Dermis microvascular lymphatic vessel endothelial cell (primary cell): ENCODE data around the gene DUSP19. TPM values are rescaled to one million over a fixed set of nuclear protein-coding genes. Genes with fewer than 3 reads are reported as not detected.

ENCODE experiments used
- DNase-seq, 2 donors: peaks; one replicate each; pipeline versions ENCODE4 v3.0.0 to v3.0.0-alpha.2; 2010; ENCODE audit warnings: low read depth in 2 of 2
- total RNA-seq: library from RNA; depleted of rRNA; stranded (reverse); fragments of >200 nt; gene quantifications from 2 replicates; pipeline ENCODE4 v1.2.1, GENCODE V29; 2014

Gene DUSP19
- total RNA-seq, 1 donor from 2014 or later, result 2.1 TPM

GRCh38 chr2:183063083-183063482 lies 15.5 kb upstream of the DUSP19 start:
- DNase-seq, result peak in 1 of 2 donors; percentile 63

DNA sequence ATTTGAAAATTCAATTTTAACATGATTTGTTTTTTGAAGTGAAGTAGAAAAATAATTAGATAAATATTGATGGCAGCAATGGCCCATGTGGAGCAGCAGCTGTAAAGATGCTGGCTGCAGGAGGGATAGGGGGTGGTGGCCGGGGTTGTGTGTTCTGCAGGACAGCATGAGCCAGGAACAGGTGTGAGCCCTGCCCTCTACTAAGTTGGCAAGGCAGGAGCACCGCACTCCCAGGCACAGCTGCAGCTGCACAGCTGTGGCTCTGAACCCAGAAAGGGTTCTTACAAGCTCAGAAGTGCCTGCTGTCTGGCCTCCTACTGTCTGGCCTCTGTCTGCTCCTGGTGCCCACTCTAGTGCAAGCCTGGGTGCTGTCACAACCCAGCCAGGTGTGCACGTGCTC lies 10.0 kb upstream of the DUSP19 start:
- DNase-seq, result no peak

DNA sequence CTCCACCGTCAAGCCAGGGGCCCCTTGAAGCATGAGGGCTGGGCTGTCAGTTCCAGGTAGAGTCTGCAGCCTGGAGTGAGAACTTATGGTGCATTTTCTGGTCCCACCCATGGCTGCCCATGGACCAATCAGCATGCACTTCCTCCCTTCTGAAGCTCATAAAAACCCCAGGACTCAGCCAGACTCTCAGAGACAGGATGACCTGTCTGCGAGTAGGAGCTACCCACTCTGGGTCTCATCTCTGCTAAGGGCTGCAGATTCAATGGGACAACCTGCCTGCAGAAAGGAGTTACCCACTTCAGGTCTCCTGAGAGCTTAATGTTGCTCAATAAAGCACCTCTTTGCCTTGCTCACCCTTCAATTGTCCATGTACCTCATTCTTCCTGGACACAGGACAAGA lies 9.4 kb upstream of the DUSP19 start:
- DNase-seq, result no peak

DNA sequence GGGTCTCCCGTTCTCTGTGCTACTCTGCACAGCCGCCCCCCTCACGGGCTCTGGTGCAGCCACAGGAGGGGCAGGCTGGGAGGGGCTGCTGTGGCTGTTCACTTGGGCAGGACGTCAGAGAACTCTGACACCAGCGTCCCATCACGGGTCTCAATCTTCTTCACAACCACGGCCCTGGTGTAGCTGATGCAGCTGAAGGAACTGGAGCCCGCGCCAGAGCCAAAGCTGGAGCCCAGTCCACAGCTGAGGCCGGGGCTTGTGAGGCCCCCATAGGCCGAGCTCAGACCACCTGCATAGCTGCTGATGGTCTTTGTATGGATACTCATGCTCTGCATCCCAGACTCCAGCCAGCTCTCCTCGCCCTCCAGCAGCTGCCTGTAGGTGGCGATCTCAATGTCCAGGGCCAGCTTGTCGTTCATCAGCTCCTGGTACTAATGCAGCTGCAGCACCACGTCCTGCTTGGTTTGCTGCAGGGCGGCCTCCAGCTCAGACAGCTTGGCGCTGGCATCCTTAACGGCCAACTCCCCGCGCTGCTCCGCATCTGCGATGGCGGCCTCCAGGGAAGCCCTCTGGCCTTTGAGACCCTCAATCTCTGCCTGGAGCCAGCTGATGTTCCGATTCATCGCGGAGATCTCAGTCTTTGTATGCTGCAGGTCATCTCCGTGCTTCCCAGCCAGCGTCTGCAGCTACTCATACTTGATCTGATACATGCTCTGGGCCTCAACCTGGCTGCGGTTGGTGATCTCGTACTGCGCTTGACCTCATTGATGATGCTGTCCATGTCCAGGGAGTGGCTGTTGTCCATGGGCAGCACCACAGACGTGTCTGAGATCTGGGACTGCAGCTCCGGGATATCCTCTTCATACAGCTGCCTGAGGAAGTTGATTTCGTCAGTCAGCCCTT lies 7.4 kb upstream of the DUSP19 start:
- DNase-seq, result peak; percentile 46 to 68

GRCh38 chr2:183072177-183072576 lies 6.4 kb upstream of the DUSP19 start:
- no peak for DNase-seq

DNA sequence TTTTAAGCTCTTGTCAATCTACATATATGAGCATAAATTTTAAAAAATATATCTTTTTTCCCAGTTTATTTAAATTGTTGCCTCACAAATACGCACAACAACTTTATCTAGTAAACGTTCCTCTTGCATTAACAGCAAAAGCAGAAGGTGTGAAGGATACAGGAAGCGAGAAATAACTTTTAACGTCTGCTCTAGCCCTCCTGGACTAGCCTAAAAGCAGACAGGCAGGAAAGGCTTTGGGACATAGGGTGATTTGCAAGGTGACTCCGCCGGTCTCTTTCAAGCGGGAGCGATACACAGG lies 434 bp upstream of the DUSP19 start:
- no peak for DNase-seq

- no peak for DNase-seq
Measured at GRCh38 chr2:183079139-183079775, 710 bp downstream of the DUSP19 start.

GRCh38 chr2:183081911-183082310 lies 3.4 kb downstream of the DUSP19 start:
- DNase-seq, result no peak

DNA sequence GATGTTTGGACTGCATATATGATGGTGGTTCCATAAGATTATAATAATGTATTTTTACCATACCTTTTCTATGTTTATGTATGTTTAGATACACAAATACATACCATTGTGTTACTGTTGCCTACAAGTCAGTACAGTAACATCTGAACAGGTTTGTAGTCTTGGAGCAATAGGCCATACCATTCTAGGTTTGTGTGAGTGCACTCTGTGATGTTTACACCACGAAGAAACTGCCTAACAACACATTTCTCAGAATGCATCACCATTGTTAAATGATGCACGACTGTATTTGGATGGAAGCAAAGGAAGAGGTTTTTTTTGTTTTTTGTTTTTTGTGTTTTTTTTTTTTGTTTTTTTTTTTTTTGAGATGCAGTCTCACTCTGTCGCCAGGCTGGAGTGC lies 9.5 kb downstream of the DUSP19 start:
- DNase-seq, result no peak

GRCh38 chr2:183089192-183089851 lies 10.8 kb downstream of the DUSP19 start:
- no peak for DNase-seq

GRCh38 chr2:183091318-183091953 lies 12.9 kb downstream of the DUSP19 start:
- no peak for DNase-seq

DNA sequence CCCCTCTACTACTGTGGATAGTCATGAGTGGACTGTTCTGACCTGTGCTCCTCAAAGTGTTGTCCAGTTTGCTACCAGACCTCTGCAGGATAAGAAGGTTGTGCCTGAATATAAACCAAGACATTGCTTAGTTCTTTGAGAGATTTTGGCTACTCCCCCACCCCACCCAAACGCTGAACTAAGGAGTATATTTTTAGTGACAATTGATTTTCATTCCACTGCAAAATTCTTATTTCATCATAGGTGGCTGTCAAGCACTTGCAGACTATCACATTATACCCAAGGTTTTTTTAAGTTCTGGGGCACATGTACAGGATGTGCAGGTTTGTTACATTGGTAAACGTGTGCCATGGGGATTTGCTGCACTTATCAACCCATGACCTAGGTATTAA lies 13.4 kb downstream of the DUSP19 start:
- no peak for DNase-seq

DNA sequence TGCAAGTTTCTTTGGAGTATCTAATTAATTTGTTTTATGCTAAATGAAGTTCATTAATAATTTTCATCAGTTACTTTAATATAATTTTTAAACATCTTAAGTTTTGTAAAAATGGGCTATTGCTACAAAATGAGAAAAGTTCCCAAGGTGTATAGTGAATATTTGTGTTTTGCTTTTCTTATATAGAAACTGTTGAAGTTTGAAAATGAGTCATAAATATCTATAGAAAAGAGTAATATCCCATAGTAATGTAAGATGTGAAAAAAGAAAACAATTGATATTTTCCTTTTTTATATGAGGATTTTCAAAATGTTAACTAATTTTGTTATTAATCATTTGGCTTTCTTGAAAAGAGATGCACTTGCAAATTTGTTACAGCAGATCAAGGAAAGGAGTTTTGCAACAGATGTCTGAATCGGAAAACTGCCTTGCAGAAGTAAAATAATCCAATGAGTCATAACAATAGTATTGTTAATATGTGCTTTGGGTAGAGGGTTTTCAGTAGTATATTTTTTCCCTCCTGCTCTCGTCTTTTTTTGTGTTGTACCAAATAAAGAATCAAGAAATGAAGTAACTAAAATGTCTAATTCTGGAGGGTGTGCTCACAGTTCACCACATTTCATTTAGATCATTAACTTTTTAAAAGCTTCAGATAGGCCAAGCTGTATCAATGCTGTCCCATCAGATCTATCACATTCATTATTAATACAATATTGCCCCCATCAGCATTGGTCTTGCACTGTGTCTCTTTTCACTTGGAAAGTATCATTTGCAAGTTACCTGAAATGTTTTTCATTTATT lies 15.5 kb downstream of the DUSP19 start:
- no peak for DNase-seq

GRCh38 chr2:183105402-183106134 lies 27.0 kb downstream of the DUSP19 start:
- DNase-seq, result no peak

DNA sequence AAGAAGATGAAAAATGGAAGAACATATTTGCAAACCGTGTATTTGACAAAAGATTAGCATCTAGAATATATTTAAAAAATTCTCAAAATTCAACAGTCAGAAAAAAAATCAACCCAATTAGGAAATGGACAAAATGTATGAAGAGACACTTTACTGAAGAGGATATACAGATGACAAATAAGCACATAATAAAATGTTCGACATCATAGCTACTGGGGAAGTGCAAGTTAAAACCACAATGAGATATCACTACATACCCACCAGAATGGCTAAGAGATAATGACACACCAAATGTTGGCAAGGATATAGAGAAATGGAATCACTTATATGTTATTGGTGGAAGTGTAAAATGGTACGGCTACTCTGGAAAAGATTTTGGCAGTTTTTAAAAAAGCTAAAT lies 34.0 kb downstream of the DUSP19 start:
- no peak for DNase-seq

DNA sequence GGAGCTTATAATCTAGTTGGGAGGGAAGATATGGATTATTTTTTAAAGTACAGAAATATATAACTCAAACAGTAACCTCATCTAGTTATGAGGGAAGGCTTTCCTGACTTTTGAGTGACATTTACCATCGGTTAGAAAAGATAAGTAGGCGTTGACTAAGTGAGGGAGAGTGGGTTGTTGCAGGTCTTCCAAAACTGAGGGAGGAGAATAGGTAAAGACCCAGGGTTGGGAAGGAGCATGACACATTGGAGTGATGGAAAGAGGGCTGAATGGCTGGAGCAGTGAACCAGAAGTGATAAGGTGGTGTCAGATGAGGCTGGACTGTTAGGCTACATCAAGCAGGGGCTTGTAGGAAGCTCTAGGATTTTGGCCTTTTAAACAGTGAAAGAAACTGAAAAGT lies 35.1 kb downstream of the DUSP19 start:
- no peak for DNase-seq

GRCh38 chr2:183117226-183117625 lies 38.7 kb downstream of the DUSP19 start:
- no peak for DNase-seq

DNA sequence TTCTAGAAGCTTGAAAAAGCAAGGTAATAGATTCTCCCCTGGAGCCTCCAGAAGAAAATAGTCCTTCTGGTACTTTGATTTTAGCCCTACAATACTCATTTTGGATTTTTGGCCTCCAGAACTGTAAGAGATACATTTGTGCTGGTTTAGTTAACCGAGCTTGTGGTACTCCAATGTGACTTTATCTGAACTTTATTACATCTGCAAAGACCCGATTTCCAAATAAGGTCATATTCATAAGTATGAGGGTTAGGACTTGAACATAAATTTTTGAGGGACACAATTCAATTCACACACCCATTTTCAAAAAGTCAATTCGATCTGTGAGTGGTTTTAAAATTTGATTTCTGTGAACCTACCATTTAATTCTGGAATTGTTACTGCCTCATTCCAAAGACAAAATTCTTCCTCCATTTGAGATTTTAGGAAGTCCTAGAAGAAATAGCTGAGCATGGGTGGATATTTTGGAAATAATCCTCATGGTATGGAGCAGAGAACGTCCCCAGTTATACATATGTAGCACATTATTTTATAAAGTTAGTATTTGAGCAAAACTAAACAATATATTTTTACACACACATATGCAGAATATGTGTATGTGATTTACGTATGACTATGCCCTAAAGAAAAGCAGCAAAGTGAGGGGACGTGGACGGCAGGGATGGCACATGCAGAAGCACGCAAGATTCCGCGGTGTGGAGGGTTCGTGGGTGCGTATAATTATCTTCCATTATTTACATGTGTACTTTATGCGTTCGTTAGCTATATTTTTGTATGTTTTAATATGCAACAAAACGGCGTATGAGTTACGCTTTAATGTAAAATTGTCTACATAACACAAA lies 44.8 kb downstream of the DUSP19 start:
- DNase-seq, result no peak

- DNase-seq, result no peak
Measured at GRCh38 chr2:183123959-183124221, 45.3 kb downstream of the DUSP19 start.
